B cell (primary cell): Measurements from ENCODE around the gene COQ7. TPM values are rescaled to one million over a fixed set of nuclear protein-coding genes. Genes with fewer than 3 reads are reported as not detected.

Experiments
- ATAC-seq: fragments of 200-7000 bp; cut with Tn5 transposase; one replicate; pipeline ENCODE4 v1.10.0; 2021; ENCODE audit warnings: low read depth, mild to moderate bottlenecking, moderate number of reproducible peaks, moderate library complexity
- CTCF ChIA-PET: fragments of 350-600 bp; sonication (Branson Sonifier 250); formaldehyde crosslinking; loops from one replicate; lab custom pipeline; 2021; ENCODE audit warnings: antibody characterized with exemption, inconsistent platforms; lab: Charles Lee
- POLR2A ChIA-PET: fragments of 350-600 bp; sonication (Branson Sonifier 250); formaldehyde crosslinking; loops from one replicate; lab custom pipeline; 2021; ENCODE audit warnings: antibody characterized with exemption; lab: Charles Lee
- DNase-seq: peaks from one replicate; pipeline ENCODE4 v3.0.0; 2013
- H2AFZ ChIP-seq: 2 replicates; pipeline ENCODE4 v1.6.1; 2012; ENCODE audit warnings: mild to moderate bottlenecking, low read depth, low read length; ENCODE audit not compliant: insufficient read depth, poor library complexity, severe bottlenecking
- H3K27ac ChIP-seq, 2 donors: 1 replicate in 1 of 2; 2 replicates in 1 of 2; pipeline ENCODE4 v1.5.1; 2012 to 2013; ENCODE audit warnings: low read length in 2 of 2, mild to moderate bottlenecking in 2 of 2, moderate library complexity in 1 of 2
- H3K27me3 ChIP-seq, 4 experiments: fragments of 200-600 bp in 1 of 4; sonication (generic) in 1 of 4; replicated peaks in 1 of 4; 1 replicate in 2 of 4; 2 replicates in 2 of 4; pipeline versions ENCODE4 v1.6.1 to v1.7.0; 2013 to 2016; ENCODE audit warnings: low read length in 3 of 4, mild to moderate bottlenecking in 2 of 4, mixed read lengths in 1 of 4, moderate library complexity in 1 of 4; ENCODE audit not compliant: insufficient read depth in 4 of 4, control insufficient read depth in 3 of 4; ENCODE audit errors: control extremely low read depth in 1 of 4
- H3K36me3 ChIP-seq, 2 experiments: replicated peaks in 1 of 2; 1 replicate in 1 of 2; 2 replicates in 1 of 2; pipeline versions ENCODE4 v1.6.1 to v1.7.1; 2013; ENCODE audit warnings: low read length in 1 of 2; ENCODE audit not compliant: insufficient read depth in 2 of 2, control insufficient read depth in 1 of 2; ENCODE audit errors: control extremely low read depth in 1 of 2, extremely low read depth in 1 of 2
- H3K4me1 ChIP-seq, 2 donors: fragments of 200-600 bp in 1 of 2; sonication (generic) in 1 of 2; 1 replicate in 1 of 2; 2 replicates in 1 of 2; pipeline versions ENCODE4 v1.5.1 to v1.6.1; 2013 to 2017; ENCODE audit warnings: low read length in 2 of 2; ENCODE audit not compliant: control insufficient read depth in 2 of 2, insufficient read depth in 2 of 2
- H3K4me2 ChIP-seq: replicated peaks from 2 replicates; pipeline ENCODE3; 2012; ENCODE audit warnings: mild to moderate bottlenecking, low read depth, low read length; ENCODE audit not compliant: poor library complexity, severe bottlenecking
- H3K4me3 ChIP-seq, 5 experiments: fragments of 200-600 bp in 1 of 5; sonication (generic) in 1 of 5; 1 replicate in 3 of 5; 2 replicates in 2 of 5; pipeline versions ENCODE4 v1.5.1 to v1.7.0; 2011 to 2016; ENCODE audit warnings: low read length in 4 of 5, mild to moderate bottlenecking in 4 of 5, low read depth in 2 of 5, control low read depth in 1 of 5, moderate library complexity in 1 of 5; ENCODE audit not compliant: insufficient read depth in 1 of 5; ENCODE audit errors: control extremely low read depth in 1 of 5, extremely low read depth in 1 of 5
- H3K79me2 ChIP-seq: fragments of 200-600 bp; sonication (generic); one replicate; pipeline ENCODE4 v1.6.0; 2016; ENCODE audit warnings: low read length; ENCODE audit not compliant: control insufficient read depth, insufficient read depth
- H3K9ac ChIP-seq: fragments of 200-600 bp; sonication (generic); 2 replicates; pipeline ENCODE4 v1.6.1; 2017; ENCODE audit warnings: mild to moderate bottlenecking, low read length, moderate library complexity
- H3K9me3 ChIP-seq, 3 donors: one replicate each; pipeline versions ENCODE4 v1.6.1 to v1.7.1; 2013; ENCODE audit warnings: low read length in 2 of 3; ENCODE audit not compliant: control insufficient read depth in 2 of 3, insufficient read depth in 1 of 3; ENCODE audit errors: control extremely low read depth in 1 of 3
- H4K20me1 ChIP-seq: 2 replicates; pipeline ENCODE4 v1.6.0; 2012; ENCODE audit warnings: mild to moderate bottlenecking, low read length; ENCODE audit not compliant: insufficient read depth, control insufficient read depth, poor library complexity, severe bottlenecking
- H3K27ac Mint-ChIP-seq: one replicate; pipeline ENCODE4 v1.8.0; 2021; ENCODE audit warnings: mixed read lengths
- H3K27me3 Mint-ChIP-seq: one replicate; pipeline ENCODE4 v1.8.0; 2021; ENCODE audit warnings: mixed read lengths
- H3K4me1 Mint-ChIP-seq: one replicate; pipeline ENCODE4 v1.8.0; 2021; ENCODE audit warnings: mixed read lengths
- H3K4me3 Mint-ChIP-seq: one replicate; pipeline ENCODE4 v1.8.0; 2021; ENCODE audit warnings: mixed read lengths
- H3K9me3 Mint-ChIP-seq: one replicate; pipeline ENCODE4 v1.8.0; 2022; ENCODE audit warnings: mixed read lengths; ENCODE audit not compliant: insufficient read depth
- EZH2 ChIP-seq: IDR thresholded peaks from 2 replicates; pipeline ENCODE4 v1.6.1; 2012; ENCODE audit warnings: borderline replicate concordance, low read depth, mild to moderate bottlenecking, moderate library complexity, low read length; ENCODE audit not compliant: insufficient read depth, poor library complexity, severe bottlenecking
- WGBS: methylation state at CpG from one replicate; pipeline ENCODE4 v1.1.5; 2013; ENCODE audit warnings: missing lambda C conversion rate; ENCODE audit not compliant: insufficient coverage; 5-methylcytosine and 5-hydroxymethylcytosine counted together
- intact Hi-C: fragments of 100-400 bp; cut with micrococcal nuclease; formaldehyde crosslinking; loops from one replicate; pipeline ENCODE4 v1.10.0; 2022
- polyA plus RNA-seq: library from polyadenylated mRNA; depleted of rRNA; stranded (reverse); fragments of >200 nt; gene quantifications from 2 replicates; pipeline ENCODE4 v1.2.3, GENCODE V29; 2012
- total RNA-seq, 2 donors: library from RNA; stranded (reverse); fragments of 120-200 nt in 1 of 2; gene quantifications; 1 replicate in 1 of 2; 2 replicates in 1 of 2; pipeline versions ENCODE4 v1.2.3 to v1.2.4, GENCODE V29; 2013 to 2022
- TF ChIP-seq, protein P1 (sequence below): fragments of 200-600 bp; IDR thresholded peaks from one replicate; pipeline ENCODE4 v1.8.0; 2022; ENCODE audit warnings: antibody characterized with exemption, mild to moderate bottlenecking

The COQ7 gene
- total and polyA plus RNA-seq, 2 donors (not counting 1 experiment from before 2014, with no cell fraction given): 8.1 to 19.4 TPM

DNA sequence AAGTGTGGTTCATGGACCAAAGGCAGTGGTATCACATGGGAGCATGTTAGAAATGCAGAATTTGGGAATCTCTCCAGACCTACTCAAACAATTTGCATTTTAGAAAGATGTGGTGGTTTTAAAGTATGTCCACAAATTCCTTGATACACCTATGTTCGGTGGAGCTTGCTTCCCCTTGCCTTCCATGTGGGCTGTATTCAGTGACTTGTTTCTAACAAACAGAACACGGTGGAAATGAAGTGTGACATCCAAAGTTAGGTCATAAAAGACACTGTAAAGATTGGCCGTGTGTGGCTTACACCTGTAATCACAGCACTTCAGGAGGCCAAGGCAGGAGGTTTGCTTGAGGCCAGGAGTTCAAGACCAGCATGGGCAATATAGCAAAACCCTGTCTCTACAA is 16.7 kb downstream of the COQ7 start:
- Histone ChIP-seq H3K4me2 (no peak overlapping the region), H3K9me3 (peaks cover 0 to 5% (median 0%) of the 10 kb centered on the region in 3 donors), H3K79me2 (no peaks in the 10 kb centered on the region), H4K20me1 (no peaks in the 10 kb centered on the region), H2AFZ (no peak overlapping the region), H3K27me3 (peaks cover 0 to 13% (median 8%) of the 10 kb centered on the region in 4 experiments), H3K4me3 (no peak overlapping the region), H3K9ac (no peak overlapping the region), H3K4me1 (peaks cover 7 to 10% of the 10 kb centered on the region in 2 donors), H3K36me3 (no peaks in the 10 kb centered on the region), H3K27ac (no peak overlapping the region)
- TF ChIP-seq, protein P1, sequence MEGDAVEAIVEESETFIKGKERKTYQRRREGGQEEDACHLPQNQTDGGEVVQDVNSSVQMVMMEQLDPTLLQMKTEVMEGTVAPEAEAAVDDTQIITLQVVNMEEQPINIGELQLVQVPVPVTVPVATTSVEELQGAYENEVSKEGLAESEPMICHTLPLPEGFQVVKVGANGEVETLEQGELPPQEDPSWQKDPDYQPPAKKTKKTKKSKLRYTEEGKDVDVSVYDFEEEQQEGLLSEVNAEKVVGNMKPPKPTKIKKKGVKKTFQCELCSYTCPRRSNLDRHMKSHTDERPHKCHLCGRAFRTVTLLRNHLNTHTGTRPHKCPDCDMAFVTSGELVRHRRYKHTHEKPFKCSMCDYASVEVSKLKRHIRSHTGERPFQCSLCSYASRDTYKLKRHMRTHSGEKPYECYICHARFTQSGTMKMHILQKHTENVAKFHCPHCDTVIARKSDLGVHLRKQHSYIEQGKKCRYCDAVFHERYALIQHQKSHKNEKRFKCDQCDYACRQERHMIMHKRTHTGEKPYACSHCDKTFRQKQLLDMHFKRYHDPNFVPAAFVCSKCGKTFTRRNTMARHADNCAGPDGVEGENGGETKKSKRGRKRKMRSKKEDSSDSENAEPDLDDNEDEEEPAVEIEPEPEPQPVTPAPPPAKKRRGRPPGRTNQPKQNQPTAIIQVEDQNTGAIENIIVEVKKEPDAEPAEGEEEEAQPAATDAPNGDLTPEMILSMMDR: no peak
- no peak for TF ChIP-seq EZH2
- 80% methylated on average over 1 of the region's 3 CpGs for WGBS
- DNase-seq: no peak
- Mint-ChIP-seq H3K9me3 (no peaks in the 10 kb centered on the region), H3K4me1 (peaks cover 5% of the 10 kb centered on the region), H3K4me3 (no peak overlapping the region), H3K27me3 (peaks cover 4% of the 10 kb centered on the region), H3K27ac (no peak overlapping the region)
- POLR2A ChIA-PET: no interaction called here
- intact Hi-C loops: no loop called here
- no peak for ATAC-seq
- CTCF ChIA-PET: interaction anchor here (1.0 to 7.5 kb wide), 5 partner anchors 24 to 419 kb away, joined by 3 to 122 read pairs (median 7); no protein-coding TSS in a partner anchor

DNA sequence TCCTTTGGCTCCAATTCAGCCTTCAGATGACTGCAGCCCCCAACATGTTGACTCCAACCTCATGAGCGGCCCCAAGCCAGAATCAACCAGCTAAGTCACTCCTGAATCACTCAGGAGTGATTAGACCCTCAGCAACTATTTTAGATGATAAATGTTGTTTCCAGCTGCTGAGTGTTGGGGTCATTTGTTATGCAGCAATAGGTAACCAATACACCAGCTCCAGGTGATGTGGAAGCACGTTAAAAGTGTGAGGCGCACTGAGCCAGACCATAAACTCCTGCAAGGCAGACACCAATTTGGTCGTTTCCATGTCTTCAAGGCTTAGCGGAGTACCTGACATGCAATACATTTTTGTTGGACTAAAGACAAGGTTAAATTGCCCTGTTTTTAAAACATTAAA is 17.5 kb downstream of the COQ7 start:
- Histone ChIP-seq H3K4me3 (no peak overlapping the region), H3K4me2 (no peak overlapping the region), H3K9ac (no peak overlapping the region), H3K36me3 (no peaks in the 10 kb centered on the region), H3K79me2 (no peaks in the 10 kb centered on the region), H3K9me3 (peaks cover 0 to 5% (median 0%) of the 10 kb centered on the region in 3 donors), H3K27ac (no peak overlapping the region), H4K20me1 (no peaks in the 10 kb centered on the region), H3K4me1 (peaks cover 7 to 10% of the 10 kb centered on the region in 2 donors), H2AFZ (no peak overlapping the region), H3K27me3 (peaks cover 0 to 13% (median 8%) of the 10 kb centered on the region in 4 experiments)
- peaks cover 5% of the 10 kb centered on the region for H3K4me1 Mint-ChIP-seq
- TF ChIP-seq EZH2: no peak
- TF ChIP-seq, protein P1: no peak
- H3K27ac Mint-ChIP-seq: no peak overlapping the region
- DNase-seq (no peak), ATAC-seq (no peak)
- peaks cover 4% of the 10 kb centered on the region for H3K27me3 Mint-ChIP-seq
- no peak overlapping the region for H3K4me3 Mint-ChIP-seq
- H3K9me3 Mint-ChIP-seq: no peaks in the 10 kb centered on the region
- intact Hi-C loops: no loop called here
- CTCF ChIA-PET: interaction anchor here (0.6 to 7.5 kb wide), 14 partner anchors 11 to 1567 kb away, joined by 3 to 122 read pairs (median 5); partner anchors contain the start of gene COQ7
- POLR2A ChIA-PET: no interaction called here
- 97% methylated on average over 3 of the region's 5 CpGs for WGBS
